NCI-H748 (cell line): ENCODE measurements around the gene CUBN.

Experiments
- DNase-seq: peaks from one replicate; lab custom pipeline; 2025; ENCODE audit not compliant: unreplicated experiment; lab: John Stamatoyannopoulos, UW

The CUBN gene

GRCh38 chr10:17049195-17049594 is 80.4 kb downstream of the CUBN start:
- no peak for DNase-seq

- DNase-seq, result no peak
These were observed 81.7 kb downstream of the CUBN start for GRCh38 chr10:17047908-17048307.

- DNase-seq, result no peak
These were observed 82.6 kb downstream of the CUBN start for GRCh38 chr10:17046989-17047388.

GRCh38 chr10:17043586-17043985 is 86.0 kb downstream of the CUBN start:
- DNase-seq, result no peak

GRCh38 chr10:17041626-17042520 is 87.7 kb downstream of the CUBN start:
- DNase-seq, result no peak

GRCh38 chr10:17038627-17039026 is 91.0 kb downstream of the CUBN start:
- no peak for DNase-seq

GRCh38 chr10:17037910-17038309 is 91.7 kb downstream of the CUBN start:
- no peak for DNase-seq

- DNase-seq, result no peak
These were observed 94.2 kb downstream of the CUBN start for GRCh38 chr10:17035446-17035845.

GRCh38 chr10:17033529-17034260 is 95.9 kb downstream of the CUBN start:
- no peak for DNase-seq

GRCh38 chr10:17031637-17032635 is 97.7 kb downstream of the CUBN start:
- DNase-seq, result peak; percentile 38

GRCh38 chr10:17029581-17030271 is 99.9 kb downstream of the CUBN start:
- DNase-seq, result peak; percentile 27

GRCh38 chr10:17029239-17029580 is 100.4 kb downstream of the CUBN start:
- DNase-seq, result no peak

GRCh38 chr10:17028798-17029197 is 100.8 kb downstream of the CUBN start:
- DNase-seq, result no peak

- DNase-seq, result no peak
These were observed 102.7 kb downstream of the CUBN start for GRCh38 chr10:17026686-17027485.

GRCh38 chr10:17025444-17026295 is 103.9 kb downstream of the CUBN start:
- DNase-seq, result peak; percentile 10

- DNase-seq, result no peak
These were observed 105.2 kb downstream of the CUBN start for GRCh38 chr10:17024461-17024860.

GRCh38 chr10:17023386-17024298 is 106.0 kb downstream of the CUBN start:
- DNase-seq, result peak; percentile 41

GRCh38 chr10:17022896-17023295 is 106.7 kb downstream of the CUBN start:
- DNase-seq, result peak; percentile 14
